HEK293 (cell line): ENCODE measurements around the gene EGR1.
A peak's percentile ranks its signal among the peaks of the same experiment; 100 is the strongest.

Experiments
- GLI2 ChIP-seq: fragments of 450-650 bp; formaldehyde crosslinking; IDR thresholded peaks from 2 replicates; pipeline ENCODE4; 2017; ENCODE audit warnings: missing biosample characterization, missing genetic modification characterization, low read depth, borderline replicate concordance
- KLF16 ChIP-seq: fragments of 450-650 bp; formaldehyde crosslinking; IDR thresholded peaks from 2 replicates; pipeline ENCODE4 v1.5.1; 2017; ENCODE audit warnings: missing biosample characterization, missing genetic modification characterization
- SP2 ChIP-seq: fragments of 450-650 bp; formaldehyde crosslinking; IDR thresholded peaks from 2 replicates; pipeline ENCODE4 v1.5.1; 2016; ENCODE audit warnings: missing biosample characterization, missing genetic modification characterization
- ZNF10 ChIP-seq: fragments of 450-650 bp; formaldehyde crosslinking; IDR thresholded peaks from 2 replicates; pipeline ENCODE4 v1.5.1; 2017; ENCODE audit warnings: missing biosample characterization, missing genetic modification characterization
- ZNF133 ChIP-seq: fragments of 450-650 bp; formaldehyde crosslinking; IDR thresholded peaks from 2 replicates; pipeline ENCODE4 v1.5.1; 2016; ENCODE audit warnings: missing biosample characterization, missing genetic modification characterization
- ZNF174 ChIP-seq: fragments of 450-650 bp; formaldehyde crosslinking; IDR thresholded peaks from 2 replicates; pipeline ENCODE4 v1.5.0; 2017; ENCODE audit warnings: missing biosample characterization, mild to moderate bottlenecking, missing genetic modification characterization
- ZNF335 ChIP-seq: fragments of 450-650 bp; formaldehyde crosslinking; conservative IDR thresholded peaks from 2 replicates; pipeline ENCODE4 v1.5.1; 2016; ENCODE audit warnings: missing biosample characterization, missing genetic modification characterization
- ZNF426 ChIP-seq: fragments of 450-650 bp; formaldehyde crosslinking; IDR thresholded peaks from 2 replicates; pipeline ENCODE4 v1.5.1; 2017; ENCODE audit warnings: missing biosample characterization, missing genetic modification characterization, mild to moderate bottlenecking, inconsistent platforms, moderate library complexity
- ZNF600 ChIP-seq: fragments of 450-650 bp; formaldehyde crosslinking; IDR thresholded peaks from 2 replicates; pipeline ENCODE4 v1.5.1; 2016; ENCODE audit warnings: missing biosample characterization, missing genetic modification characterization
- ZNF621 ChIP-seq: fragments of 450-650 bp; formaldehyde crosslinking; IDR thresholded peaks from 2 replicates; pipeline ENCODE4 v1.5.1; 2017; ENCODE audit warnings: missing biosample characterization, missing genetic modification characterization
- ZNF623 ChIP-seq: fragments of 450-650 bp; formaldehyde crosslinking; IDR thresholded peaks from 2 replicates; pipeline ENCODE4 v1.5.1; 2016; ENCODE audit warnings: missing biosample characterization, missing genetic modification characterization
- ZNF629 ChIP-seq: fragments of 450-650 bp; formaldehyde crosslinking; IDR thresholded peaks from 2 replicates; pipeline ENCODE4 v1.5.1; 2017; ENCODE audit warnings: missing biosample characterization, missing genetic modification characterization
- ZNF660 ChIP-seq: fragments of 450-650 bp; IDR thresholded peaks from 2 replicates; pipeline ENCODE4 v1.5.1; 2018; ENCODE audit warnings: missing biosample characterization, mild to moderate bottlenecking, missing genetic modification characterization
- ZNF707 ChIP-seq: fragments of 450-650 bp; formaldehyde crosslinking; IDR thresholded peaks from 2 replicates; pipeline ENCODE4 v1.5.1; 2016; ENCODE audit warnings: missing biosample characterization, missing genetic modification characterization
- ZNF768 ChIP-seq: fragments of 450-650 bp; formaldehyde crosslinking; IDR thresholded peaks from 2 replicates; pipeline ENCODE4 v1.5.1; 2018; ENCODE audit warnings: missing biosample characterization, mild to moderate bottlenecking, missing genetic modification characterization
- TF ChIP-seq, protein P1 (sequence below): fragments of 450-650 bp; formaldehyde crosslinking; IDR thresholded peaks from 2 replicates; pipeline ENCODE4 v1.5.1; 2016; ENCODE audit warnings: missing biosample characterization, missing genetic modification characterization
- TF ChIP-seq, protein P2 (sequence below): fragments of 450-650 bp; formaldehyde crosslinking; conservative IDR thresholded peaks from 2 replicates; pipeline ENCODE4 v1.5.1; 2016; ENCODE audit warnings: low read depth, missing biosample characterization, missing genetic modification characterization
- TF ChIP-seq, protein P3 (sequence below): fragments of 450-650 bp; formaldehyde crosslinking; IDR thresholded peaks from 2 replicates; pipeline ENCODE4 v1.5.1; 2016; ENCODE audit warnings: missing biosample characterization, missing genetic modification characterization
- TF ChIP-seq, protein P4 (sequence below): fragments of 450-650 bp; formaldehyde crosslinking; IDR thresholded peaks from 2 replicates; pipeline ENCODE4 v1.5.1; 2017; ENCODE audit warnings: missing biosample characterization, missing genetic modification characterization
- TF ChIP-seq, protein P5 (sequence below): fragments of 450-650 bp; formaldehyde crosslinking; IDR thresholded peaks from 2 replicates; pipeline ENCODE4 v1.5.1; 2016; ENCODE audit warnings: missing biosample characterization, missing genetic modification characterization
- TF ChIP-seq, protein P6 (sequence below): fragments of 450-650 bp; formaldehyde crosslinking; IDR thresholded peaks from 2 replicates; pipeline ENCODE4 v1.5.1; 2017; ENCODE audit warnings: missing biosample characterization, missing genetic modification characterization
- TF ChIP-seq, protein P7 (sequence below): fragments of 450-650 bp; formaldehyde crosslinking; IDR thresholded peaks from 2 replicates; pipeline ENCODE4 v1.5.1; 2017; ENCODE audit warnings: missing biosample characterization, missing genetic modification characterization
- TF ChIP-seq, protein P8 (sequence below): fragments of 450-650 bp; formaldehyde crosslinking; IDR thresholded peaks from 2 replicates; pipeline ENCODE4 v1.5.1; 2016; ENCODE audit warnings: missing biosample characterization, missing genetic modification characterization

EGR1 gene

DNA sequence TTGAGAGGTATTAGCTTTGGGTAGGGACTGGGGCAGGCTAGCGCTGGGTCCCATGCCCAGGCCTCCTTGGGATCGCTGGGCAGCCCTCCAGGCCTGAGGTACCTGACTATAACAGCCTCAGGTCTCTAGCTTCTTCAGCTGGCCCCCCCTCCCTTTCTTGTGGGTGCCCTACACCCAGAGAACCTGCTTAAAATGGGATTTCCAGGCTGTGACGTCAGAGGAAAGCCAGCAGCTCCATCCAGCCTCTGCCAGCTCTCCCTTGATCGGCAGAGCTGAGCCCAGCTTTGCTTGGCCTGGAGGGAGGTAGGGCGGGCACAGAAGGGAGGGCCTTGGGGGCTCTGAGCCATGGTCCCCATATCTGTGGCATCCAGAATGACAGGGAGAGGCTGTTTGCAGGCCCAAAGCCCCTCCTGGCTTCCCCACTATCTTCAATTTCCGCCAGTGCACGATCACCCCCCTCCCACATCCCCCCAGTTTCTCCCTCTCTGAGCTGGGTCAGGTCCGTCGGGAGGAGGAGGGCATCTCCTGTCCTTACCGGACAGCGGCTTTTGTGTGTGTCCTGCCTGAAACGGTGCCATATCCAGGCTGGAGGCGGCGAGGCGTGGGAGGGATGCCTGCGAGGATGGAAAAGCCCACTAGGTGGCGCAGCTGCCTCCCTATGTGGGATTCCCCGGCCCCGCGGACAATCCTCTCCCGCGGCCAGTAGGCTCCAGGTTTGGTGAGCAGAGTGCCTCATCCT, 15.6 kb upstream of the EGR1 start (continued):
- TF ChIP-seq, protein P1, sequence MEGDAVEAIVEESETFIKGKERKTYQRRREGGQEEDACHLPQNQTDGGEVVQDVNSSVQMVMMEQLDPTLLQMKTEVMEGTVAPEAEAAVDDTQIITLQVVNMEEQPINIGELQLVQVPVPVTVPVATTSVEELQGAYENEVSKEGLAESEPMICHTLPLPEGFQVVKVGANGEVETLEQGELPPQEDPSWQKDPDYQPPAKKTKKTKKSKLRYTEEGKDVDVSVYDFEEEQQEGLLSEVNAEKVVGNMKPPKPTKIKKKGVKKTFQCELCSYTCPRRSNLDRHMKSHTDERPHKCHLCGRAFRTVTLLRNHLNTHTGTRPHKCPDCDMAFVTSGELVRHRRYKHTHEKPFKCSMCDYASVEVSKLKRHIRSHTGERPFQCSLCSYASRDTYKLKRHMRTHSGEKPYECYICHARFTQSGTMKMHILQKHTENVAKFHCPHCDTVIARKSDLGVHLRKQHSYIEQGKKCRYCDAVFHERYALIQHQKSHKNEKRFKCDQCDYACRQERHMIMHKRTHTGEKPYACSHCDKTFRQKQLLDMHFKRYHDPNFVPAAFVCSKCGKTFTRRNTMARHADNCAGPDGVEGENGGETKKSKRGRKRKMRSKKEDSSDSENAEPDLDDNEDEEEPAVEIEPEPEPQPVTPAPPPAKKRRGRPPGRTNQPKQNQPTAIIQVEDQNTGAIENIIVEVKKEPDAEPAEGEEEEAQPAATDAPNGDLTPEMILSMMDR (tag by site-specific recombination), result peak; percentile 96
- TF ChIP-seq, protein P2, sequence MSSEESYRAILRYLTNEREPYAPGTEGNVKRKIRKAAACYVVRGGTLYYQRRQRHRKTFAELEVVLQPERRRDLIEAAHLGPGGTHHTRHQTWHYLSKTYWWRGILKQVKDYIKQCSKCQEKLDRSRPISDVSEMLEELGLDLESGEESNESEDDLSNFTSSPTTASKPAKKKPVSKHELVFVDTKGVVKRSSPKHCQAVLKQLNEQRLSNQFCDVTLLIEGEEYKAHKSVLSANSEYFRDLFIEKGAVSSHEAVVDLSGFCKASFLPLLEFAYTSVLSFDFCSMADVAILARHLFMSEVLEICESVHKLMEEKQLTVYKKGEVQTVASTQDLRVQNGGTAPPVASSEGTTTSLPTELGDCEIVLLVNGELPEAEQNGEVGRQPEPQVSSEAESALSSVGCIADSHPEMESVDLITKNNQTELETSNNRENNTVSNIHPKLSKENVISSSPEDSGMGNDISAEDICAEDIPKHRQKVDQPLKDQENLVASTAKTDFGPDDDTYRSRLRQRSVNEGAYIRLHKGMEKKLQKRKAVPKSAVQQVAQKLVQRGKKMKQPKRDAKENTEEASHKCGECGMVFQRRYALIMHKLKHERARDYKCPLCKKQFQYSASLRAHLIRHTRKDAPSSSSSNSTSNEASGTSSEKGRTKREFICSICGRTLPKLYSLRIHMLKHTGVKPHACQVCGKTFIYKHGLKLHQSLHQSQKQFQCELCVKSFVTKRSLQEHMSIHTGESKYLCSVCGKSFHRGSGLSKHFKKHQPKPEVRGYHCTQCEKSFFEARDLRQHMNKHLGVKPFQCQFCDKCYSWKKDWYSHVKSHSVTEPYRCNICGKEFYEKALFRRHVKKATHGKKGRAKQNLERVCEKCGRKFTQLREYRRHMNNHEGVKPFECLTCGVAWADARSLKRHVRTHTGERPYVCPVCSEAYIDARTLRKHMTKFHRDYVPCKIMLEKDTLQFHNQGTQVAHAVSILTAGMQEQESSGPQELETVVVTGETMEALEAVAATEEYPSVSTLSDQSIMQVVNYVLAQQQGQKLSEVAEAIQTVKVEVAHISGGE (tag by site-specific recombination), result no peak
- TF ChIP-seq ZNF660 (no peak; the same call in 1 of the 2 replicates), ZNF707 (no peak), ZNF174 (tag by site-specific recombination) (no peak), ZNF133 (tag by site-specific recombination) (no peak), ZNF10 (tag by site-specific recombination) (no peak), SP2 (tag by site-specific recombination) (0 out of 2 replicates have a peak, but pooled peaks have one; percentile 12), ZNF600 (peak; percentile 98), ZNF335 (tag by site-specific recombination) (peak; percentile 73), ZNF623 (tag by site-specific recombination) (no peak), ZNF629 (peak; percentile 35; the same call in 1 of the 2 replicates), GLI2 (tag by site-specific recombination) (no peak), ZNF621 (tag by site-specific recombination) (no peak), ZNF768 (tag by site-specific recombination) (no peak), KLF16 (tag by site-specific recombination) (no peak), ZNF426 (no peak)
- TF ChIP-seq, protein P3, sequence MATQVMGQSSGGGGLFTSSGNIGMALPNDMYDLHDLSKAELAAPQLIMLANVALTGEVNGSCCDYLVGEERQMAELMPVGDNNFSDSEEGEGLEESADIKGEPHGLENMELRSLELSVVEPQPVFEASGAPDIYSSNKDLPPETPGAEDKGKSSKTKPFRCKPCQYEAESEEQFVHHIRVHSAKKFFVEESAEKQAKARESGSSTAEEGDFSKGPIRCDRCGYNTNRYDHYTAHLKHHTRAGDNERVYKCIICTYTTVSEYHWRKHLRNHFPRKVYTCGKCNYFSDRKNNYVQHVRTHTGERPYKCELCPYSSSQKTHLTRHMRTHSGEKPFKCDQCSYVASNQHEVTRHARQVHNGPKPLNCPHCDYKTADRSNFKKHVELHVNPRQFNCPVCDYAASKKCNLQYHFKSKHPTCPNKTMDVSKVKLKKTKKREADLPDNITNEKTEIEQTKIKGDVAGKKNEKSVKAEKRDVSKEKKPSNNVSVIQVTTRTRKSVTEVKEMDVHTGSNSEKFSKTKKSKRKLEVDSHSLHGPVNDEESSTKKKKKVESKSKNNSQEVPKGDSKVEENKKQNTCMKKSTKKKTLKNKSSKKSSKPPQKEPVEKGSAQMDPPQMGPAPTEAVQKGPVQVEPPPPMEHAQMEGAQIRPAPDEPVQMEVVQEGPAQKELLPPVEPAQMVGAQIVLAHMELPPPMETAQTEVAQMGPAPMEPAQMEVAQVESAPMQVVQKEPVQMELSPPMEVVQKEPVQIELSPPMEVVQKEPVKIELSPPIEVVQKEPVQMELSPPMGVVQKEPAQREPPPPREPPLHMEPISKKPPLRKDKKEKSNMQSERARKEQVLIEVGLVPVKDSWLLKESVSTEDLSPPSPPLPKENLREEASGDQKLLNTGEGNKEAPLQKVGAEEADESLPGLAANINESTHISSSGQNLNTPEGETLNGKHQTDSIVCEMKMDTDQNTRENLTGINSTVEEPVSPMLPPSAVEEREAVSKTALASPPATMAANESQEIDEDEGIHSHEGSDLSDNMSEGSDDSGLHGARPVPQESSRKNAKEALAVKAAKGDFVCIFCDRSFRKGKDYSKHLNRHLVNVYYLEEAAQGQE (tag by site-specific recombination), result peak; percentile 75
- TF ChIP-seq, protein P4, sequence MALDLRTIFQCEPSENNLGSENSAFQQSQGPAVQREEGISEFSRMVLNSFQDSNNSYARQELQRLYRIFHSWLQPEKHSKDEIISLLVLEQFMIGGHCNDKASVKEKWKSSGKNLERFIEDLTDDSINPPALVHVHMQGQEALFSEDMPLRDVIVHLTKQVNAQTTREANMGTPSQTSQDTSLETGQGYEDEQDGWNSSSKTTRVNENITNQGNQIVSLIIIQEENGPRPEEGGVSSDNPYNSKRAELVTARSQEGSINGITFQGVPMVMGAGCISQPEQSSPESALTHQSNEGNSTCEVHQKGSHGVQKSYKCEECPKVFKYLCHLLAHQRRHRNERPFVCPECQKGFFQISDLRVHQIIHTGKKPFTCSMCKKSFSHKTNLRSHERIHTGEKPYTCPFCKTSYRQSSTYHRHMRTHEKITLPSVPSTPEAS (tag by site-specific recombination), result no peak
- TF ChIP-seq, protein P5, sequence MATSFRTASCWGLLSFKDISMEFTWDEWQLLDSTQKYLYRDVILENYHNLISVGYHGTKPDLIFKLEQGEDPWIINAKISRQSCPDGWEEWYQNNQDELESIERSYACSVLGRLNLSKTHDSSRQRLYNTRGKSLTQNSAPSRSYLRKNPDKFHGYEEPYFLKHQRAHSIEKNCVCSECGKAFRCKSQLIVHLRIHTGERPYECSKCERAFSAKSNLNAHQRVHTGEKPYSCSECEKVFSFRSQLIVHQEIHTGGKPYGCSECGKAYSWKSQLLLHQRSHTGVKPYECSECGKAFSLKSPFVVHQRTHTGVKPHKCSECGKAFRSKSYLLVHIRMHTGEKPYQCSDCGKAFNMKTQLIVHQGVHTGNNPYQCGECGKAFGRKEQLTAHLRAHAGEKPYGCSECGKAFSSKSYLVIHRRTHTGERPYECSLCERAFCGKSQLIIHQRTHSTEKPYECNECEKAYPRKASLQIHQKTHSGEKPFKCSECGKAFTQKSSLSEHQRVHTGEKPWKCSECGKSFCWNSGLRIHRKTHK (tag by site-specific recombination), result no peak
- TF ChIP-seq, protein P6, sequence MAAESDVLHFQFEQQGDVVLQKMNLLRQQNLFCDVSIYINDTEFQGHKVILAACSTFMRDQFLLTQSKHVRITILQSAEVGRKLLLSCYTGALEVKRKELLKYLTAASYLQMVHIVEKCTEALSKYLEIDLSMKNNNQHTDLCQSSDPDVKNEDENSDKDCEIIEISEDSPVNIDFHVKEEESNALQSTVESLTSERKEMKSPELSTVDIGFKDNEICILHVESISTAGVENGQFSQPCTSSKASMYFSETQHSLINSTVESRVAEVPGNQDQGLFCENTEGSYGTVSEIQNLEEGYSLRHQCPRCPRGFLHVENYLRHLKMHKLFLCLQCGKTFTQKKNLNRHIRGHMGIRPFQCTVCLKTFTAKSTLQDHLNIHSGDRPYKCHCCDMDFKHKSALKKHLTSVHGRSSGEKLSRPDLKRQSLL (tag by site-specific recombination), result 0 out of 2 replicates have a peak, but pooled peaks have one; percentile 14
- TF ChIP-seq, protein P7, sequence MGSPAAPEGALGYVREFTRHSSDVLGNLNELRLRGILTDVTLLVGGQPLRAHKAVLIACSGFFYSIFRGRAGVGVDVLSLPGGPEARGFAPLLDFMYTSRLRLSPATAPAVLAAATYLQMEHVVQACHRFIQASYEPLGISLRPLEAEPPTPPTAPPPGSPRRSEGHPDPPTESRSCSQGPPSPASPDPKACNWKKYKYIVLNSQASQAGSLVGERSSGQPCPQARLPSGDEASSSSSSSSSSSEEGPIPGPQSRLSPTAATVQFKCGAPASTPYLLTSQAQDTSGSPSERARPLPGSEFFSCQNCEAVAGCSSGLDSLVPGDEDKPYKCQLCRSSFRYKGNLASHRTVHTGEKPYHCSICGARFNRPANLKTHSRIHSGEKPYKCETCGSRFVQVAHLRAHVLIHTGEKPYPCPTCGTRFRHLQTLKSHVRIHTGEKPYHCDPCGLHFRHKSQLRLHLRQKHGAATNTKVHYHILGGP (tag by site-specific recombination), result no peak
- TF ChIP-seq, protein P8, sequence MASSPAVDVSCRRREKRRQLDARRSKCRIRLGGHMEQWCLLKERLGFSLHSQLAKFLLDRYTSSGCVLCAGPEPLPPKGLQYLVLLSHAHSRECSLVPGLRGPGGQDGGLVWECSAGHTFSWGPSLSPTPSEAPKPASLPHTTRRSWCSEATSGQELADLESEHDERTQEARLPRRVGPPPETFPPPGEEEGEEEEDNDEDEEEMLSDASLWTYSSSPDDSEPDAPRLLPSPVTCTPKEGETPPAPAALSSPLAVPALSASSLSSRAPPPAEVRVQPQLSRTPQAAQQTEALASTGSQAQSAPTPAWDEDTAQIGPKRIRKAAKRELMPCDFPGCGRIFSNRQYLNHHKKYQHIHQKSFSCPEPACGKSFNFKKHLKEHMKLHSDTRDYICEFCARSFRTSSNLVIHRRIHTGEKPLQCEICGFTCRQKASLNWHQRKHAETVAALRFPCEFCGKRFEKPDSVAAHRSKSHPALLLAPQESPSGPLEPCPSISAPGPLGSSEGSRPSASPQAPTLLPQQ (tag by site-specific recombination), result peak; percentile 42; the same call in 1 of the 2 replicates
